Fibroblast of skin of left quadriceps (primary cell): ENCODE measurements around the gene PHTF1.

ENCODE experiments used
- DNase-seq, 2 experiments: peaks; one replicate each; pipeline ENCODE4 v3.0.0-alpha.2; 2013; ENCODE audit warnings: low read depth in 2 of 2

Gene PHTF1

DNA sequence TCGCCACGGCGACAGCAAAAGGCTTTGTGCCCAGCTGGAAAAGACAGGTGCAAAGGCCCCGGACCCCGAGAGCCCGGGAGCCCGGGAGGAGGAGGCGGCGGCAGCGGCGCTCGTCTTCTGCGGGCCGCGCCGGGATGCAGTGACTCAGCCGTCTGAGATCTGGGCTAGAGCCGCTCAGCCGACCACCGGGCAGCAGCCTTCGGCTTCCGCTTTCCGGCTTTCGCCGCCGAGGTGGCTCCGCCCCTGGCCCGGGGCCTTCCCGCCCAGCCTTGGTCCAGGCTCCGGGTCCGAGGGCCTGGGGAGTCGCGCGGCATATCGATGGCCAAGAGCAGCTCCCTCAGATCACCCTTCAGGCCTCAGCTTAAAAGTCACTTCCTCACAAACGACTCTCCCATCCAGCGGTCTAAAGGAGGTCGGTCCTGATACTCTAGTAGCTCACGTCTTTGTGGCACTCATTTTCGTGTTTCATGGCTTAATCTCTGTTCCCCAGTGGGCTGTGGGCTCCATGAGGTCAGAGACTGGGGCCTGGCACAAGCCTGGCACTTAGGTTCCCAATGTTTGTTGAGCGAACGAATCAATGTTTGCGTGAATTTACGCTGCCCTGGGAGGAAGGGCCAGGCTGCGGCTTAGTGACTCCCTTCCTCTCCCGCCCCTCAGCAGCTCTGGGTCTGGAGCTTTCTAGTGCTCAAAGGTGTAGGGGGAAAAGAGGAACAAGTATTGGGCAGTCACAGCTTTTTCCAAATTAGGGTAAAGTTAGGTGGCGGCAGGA lies at the start of gene PHTF1:
PHTF1 (minus strand) TSS at position 154 of the 769 bp plus-strand sequence. CDS start 783 bp downstream, outside the sequence.
- DNase-seq = peak; percentile 39 to 40

- DNase-seq = no peak
Observed at GRCh38 chr1:113808450-113809195, 49.3 kb upstream of the PHTF1 start.

- no peak for DNase-seq
Observed at GRCh38 chr1:113805639-113806038, 46.4 kb upstream of the PHTF1 start.

DNA sequence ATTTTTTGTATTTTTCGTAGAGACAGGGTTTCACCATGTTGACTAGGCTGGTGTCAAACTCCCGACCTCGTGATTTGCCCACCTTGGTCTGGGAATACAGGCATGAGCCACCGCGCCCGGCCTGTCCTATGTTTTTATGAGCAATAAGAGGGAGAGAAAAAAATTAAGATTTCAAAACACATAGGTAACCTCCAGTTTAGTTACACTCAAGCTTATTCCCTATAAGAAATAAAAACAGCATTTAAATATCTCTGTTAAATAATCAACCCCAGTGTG lies 45.9 kb upstream of the PHTF1 start:
- DNase-seq = no peak

DNA sequence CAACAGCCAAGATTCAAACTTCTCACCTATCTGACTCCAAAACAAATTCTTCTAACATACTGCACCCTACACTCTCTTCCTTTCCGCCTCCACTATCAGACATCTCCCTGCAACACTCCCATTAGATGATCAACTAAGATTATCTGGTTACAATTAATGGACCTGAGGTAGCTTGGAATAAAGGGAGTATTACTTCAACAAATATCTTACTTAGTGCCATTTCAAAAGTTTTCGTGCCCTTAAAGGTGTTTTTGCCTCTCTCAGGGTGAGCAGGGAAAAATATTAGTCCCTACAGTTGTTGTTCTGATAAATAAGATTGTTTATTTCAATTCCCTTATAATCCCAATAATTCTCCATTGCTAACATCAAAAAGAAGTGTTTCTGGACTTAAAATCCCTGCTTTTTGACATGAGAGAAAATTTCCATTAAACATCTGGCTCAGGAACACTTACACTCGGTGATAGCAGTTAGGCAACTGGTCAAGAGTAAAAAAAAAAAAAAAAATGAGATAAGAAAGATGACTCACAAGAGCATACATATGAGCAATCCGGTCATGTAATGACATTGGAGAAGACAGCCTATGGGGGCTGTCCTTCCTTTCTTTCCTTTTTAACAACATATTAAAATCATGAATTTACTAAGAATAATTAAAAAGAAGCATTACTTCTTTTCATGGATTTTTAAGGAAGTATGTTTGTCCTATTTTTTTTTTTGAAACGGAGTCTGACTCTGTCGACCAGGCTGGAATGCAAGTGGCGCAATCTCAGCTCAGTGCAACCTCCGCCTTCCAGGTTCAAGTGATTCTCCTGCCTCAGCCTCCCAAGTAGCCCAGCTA lies 45.4 kb upstream of the PHTF1 start:
- DNase-seq = no peak

DNA sequence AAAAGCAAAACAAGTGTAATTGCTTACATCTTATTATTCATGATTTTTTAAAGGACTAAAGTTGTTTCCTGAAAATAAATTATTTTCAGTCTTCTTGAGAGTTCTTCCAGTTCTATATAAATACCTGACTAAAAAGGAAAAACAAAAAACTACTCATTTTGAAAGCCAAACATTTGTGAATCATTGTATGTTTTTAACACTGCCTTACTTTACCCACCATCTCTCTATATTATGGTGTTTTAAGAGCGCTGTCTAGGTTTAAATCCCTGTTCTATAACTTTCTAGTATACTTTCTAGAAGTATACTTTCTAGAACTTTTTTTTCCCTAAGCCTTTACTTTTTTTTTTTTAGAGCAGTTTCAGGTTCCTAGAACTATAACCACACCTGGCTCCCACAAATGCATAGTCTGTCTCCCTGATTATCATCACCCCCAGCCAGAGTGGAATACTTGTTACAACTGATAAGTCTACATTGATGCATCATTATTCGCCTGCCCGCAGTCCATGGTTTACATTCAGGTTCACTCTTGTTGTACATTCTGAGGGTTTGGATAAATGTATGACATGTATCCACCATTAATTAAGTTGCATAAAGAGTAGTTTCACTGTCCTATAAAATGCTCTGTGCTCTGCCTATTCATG lies 43.2 kb upstream of the PHTF1 start:
- no peak for DNase-seq

GRCh38 chr1:113800487-113800886 lies 41.2 kb upstream of the PHTF1 start:
- DNase-seq = no peak

DNA sequence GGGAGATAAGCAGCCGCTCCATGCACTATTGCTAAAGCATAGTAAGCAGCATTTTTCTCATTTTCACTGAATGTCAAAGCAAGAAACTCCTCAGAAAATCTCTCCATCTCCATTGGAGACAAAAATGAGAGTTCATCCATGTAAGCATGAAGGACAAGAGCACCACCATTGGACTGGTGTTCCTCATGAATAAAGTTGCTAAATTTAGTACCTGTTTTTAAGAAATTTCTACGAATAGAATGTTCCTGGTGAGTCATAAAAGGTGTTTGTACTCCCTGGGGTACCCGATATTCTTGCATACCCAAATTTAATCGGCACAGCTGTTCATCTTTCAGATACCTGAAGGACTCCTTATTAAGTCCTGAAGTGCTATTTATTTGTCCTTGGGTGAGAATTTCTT lies 38.2 kb upstream of the PHTF1 start:
- no peak for DNase-seq

DNA sequence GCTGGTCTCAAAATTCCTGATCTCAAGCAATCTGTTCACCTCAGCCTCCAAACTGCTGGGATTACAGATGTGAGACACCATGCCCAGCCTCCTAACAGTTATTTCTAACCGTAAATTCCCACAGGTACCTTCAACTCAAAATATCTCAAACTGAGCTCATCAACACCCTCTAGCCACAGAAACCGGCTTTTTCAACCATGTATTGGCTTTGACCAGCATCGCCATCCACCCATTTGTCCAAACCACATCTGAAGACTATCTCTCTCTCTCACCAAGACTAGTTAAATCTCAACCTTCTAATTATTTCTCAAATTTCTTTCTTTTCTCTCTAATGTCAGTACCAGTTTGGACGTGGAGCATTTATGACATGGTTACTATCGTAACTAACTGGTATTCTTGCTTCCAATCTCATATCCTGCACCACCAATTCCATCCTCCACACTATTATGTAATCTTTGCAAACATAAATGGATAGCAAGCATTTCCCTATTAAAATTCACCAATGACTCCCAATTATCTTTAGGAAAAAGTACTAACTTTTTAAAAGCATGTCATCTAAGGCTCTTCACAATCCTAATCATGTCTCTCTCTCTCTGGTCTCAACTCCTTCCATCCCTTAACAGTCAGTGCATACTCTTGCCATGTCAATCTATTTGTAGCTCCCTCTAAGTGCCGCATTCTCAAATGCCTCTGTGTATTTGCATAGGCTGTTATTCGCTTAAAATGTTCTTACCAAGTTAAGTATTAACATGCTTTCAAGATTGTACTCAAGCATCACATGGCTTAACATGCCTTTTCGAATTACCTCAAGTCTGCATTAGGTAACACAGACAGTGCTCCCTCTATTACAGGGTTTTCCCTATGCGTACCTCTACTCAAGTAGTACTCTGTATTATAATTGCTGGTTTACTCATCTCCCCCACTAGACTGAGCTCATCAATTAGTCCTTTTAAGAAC lies 34.9 kb upstream of the PHTF1 start:
- DNase-seq = no peak

DNA sequence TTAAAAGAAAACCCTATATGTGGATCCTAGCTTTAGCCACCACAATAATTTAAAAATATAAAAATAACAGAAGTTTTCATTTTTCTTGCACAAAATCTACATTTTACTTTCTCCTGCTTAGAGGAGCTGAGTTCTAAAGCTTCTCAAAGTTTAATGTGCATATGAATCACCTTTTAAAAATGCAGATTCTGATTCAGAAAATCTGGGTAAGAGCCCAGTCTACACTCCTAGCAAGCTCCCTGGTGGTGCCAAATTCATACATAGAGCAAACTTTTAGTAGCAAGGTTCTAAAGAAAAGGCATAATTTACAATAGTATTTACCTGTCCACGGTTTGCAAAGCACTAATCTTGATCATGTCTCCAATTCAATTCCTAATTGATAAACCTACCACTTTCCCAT lies 33.7 kb upstream of the PHTF1 start:
- DNase-seq = no peak

GRCh38 chr1:113792471-113792870 lies 33.2 kb upstream of the PHTF1 start:
- no peak for DNase-seq

- no peak for DNase-seq
Observed at GRCh38 chr1:113788802-113789201, 29.5 kb upstream of the PHTF1 start.

DNA sequence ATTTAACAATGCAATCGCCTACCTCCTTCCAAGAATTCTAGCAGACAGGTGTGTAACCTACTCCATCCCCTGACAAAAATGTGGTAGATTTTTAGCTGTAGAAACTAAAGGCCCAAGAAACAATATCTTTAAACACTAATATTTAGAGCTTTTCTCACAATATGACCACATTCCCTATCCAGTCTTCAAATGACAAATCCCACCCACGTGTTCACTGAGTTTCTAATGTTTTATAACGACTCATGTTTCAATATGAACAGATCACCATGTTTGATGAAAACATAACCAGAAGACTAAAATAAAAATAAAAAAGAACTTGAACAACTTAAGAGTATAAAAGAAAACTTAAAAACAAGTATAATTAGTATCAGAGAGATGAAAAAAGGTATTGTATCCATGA lies 28.4 kb upstream of the PHTF1 start:
- DNase-seq = no peak

DNA sequence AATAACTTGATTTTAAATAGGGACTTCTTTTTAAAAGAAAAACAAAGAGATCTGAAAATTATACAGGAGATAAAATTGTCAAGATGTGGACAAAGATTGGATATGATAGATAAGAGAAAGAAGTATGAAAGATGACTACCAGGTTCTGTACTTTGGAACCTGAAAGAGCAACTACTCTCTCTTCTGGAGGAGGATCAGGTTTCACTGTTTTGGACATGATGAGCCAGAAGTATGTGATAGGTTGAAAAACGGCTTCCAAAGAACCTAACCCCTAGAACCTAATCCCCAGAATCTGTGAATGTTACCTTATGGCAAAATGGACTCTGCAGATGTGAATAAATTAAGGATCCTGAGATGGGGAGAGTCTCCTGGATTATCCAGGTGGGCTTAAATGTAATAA lies 26.8 kb upstream of the PHTF1 start:
- no peak for DNase-seq

DNA sequence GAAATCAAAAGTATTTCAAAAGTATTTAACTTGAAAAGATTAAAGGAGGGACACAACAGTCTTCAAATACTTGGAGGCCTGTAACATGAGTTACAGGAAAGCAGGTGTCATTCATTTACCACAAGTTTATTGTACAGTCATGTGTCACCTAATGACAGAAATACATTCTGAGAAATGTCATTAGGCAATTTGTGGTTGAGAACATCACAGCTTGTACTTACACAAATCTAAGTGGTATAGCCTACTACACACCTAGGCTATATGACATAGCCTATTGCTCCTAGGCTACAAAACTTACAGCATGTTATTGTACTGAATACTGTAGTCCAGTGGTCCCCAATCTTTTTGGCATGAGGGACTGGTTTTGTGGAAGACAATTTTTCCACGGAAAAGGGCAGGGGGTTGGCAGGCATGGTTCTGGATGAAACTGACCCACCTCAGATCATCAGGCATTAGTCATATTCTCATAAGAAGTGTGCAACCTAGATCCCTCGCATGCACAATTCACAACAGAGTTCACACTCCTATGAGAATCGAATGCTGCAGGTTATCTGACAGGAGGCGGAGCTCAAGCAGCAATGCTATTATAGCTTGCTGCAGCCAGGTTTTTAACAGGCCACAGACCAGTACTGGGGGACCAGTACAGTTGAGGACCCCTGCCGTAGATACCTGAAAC lies 25.0 kb upstream of the PHTF1 start:
- no peak for DNase-seq

GRCh38 chr1:113783254-113784103 lies 24.2 kb upstream of the PHTF1 start:
- DNase-seq = no peak

GRCh38 chr1:113782406-113782805 lies 23.1 kb upstream of the PHTF1 start:
- no peak for DNase-seq

DNA sequence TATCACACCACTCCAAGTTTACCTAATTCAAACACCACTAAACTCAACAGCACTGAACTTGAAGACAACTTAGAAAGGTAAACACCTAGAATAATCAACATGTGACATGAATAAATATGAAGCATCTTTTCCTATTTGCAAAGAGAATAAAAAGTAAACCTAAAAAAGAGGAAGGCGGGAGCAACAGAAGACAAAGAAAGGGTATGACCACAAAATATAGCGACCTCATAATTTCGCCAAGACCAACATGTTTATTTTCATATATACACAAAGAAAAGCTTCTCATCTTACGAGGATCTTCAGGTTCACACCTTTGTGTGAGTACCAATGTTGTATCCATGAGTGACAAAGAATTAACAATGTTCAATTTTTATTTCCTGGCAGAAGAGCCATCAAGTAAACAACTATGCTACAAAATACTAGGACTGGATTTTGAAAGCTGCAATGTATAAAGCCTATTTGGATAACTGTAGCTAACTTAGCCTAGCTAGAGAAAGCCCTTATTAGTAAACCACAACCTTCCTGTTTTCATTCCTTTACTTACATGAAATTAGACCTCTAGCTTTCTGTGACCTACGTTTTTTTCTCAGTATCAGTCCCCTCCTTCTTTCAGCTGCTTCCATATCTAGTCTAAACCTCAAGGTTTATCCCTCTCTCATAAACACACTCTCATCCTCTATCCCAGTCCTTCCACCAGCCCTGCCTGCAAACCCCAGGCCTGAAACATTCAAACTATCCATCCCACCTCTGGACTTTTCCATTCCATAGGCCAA lies 21.3 kb upstream of the PHTF1 start:
- no peak for DNase-seq

DNA sequence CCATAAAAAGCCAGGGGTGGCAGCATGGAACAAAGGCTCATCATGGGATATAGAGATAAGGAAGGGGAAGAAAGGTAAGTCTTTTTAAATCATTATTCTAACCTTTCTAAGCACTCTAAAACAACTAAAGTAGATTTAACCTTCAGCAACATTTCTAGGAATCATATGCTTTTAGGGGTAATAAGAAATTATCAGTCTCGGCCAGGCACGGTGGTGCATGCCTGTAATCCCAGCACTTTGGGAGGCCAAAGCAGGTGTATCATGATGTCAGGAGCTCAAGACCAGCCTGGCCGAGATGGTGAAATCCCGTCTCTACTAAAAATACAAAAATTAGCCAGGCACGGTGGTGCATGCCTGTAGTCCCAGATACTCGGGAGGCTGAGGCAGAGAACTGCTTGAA lies 20.3 kb upstream of the PHTF1 start:
- no peak for DNase-seq
